Brain microvascular endothelial cell (primary cell): ENCODE results near the gene DDC.

Experiments used
- DNase-seq: peaks from one replicate; pipeline ENCODE4 v3.0.0-alpha.2; 2020
- H3K27ac ChIP-seq: fragments of 250-450 bp; sonication (Bioruptor Pico); 2 replicates; pipeline ENCODE4 v1.5.1; 2020; ENCODE audit warnings: mild to moderate bottlenecking, moderate library complexity
- H3K27me3 ChIP-seq: fragments of 250-450 bp; sonication (Bioruptor Pico); replicated peaks from 2 replicates; pipeline ENCODE4 v1.5.1; 2020; ENCODE audit warnings: mild to moderate bottlenecking
- H3K36me3 ChIP-seq: fragments of 250-450 bp; sonication (Bioruptor Pico); replicated peaks from 2 replicates; pipeline ENCODE4 v1.5.1; 2020; ENCODE audit warnings: mild to moderate bottlenecking
- H3K4me3 ChIP-seq: 2 replicates; pipeline ENCODE4 v1.5.1; 2011; ENCODE audit warnings: low read depth, mild to moderate bottlenecking, control low read depth, low read length, moderate library complexity
- in situ Hi-C: cut with HindIII; loops from 2 replicates; pipeline ENCODE4 v1.10.0; 2017; ENCODE audit warnings: low sequenced_read_pairs, low pct_ligation_motif_present
- TF ChIP-seq, protein P1 (sequence below): IDR thresholded peaks from 2 replicates; pipeline ENCODE4 v1.5.1; 2011; ENCODE audit warnings: low read depth, mild to moderate bottlenecking, moderate library complexity, low read length, control low read depth, inconsistent platforms; ENCODE audit errors: missing control alignments

Gene DDC

DNA sequence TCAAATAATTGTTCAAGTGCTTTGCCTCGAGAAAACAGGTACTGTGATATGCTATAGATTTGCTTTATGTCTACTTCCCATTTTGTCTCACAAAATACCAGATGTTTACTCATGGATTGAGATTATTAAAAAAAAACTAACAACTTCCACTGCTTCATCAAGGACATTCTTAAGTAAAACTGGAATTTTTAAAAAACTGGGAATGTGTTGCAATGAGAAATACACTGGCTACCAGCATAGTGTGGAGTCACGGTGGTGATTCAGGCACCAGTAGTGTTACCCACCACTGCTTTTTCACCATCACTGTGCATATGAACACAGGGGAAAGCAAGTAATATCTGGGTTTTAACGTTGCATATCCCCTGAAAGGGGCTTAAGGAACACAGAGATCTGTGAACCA is 136.3 kb downstream of the DDC start:
- Histone ChIP-seq H3K4me3 (no peak overlapping the region), H3K27me3 (no peaks in the 10 kb centered on the region), H3K27ac (no peak overlapping the region), H3K36me3 (no peaks in the 10 kb centered on the region)
- TF ChIP-seq, protein P1, sequence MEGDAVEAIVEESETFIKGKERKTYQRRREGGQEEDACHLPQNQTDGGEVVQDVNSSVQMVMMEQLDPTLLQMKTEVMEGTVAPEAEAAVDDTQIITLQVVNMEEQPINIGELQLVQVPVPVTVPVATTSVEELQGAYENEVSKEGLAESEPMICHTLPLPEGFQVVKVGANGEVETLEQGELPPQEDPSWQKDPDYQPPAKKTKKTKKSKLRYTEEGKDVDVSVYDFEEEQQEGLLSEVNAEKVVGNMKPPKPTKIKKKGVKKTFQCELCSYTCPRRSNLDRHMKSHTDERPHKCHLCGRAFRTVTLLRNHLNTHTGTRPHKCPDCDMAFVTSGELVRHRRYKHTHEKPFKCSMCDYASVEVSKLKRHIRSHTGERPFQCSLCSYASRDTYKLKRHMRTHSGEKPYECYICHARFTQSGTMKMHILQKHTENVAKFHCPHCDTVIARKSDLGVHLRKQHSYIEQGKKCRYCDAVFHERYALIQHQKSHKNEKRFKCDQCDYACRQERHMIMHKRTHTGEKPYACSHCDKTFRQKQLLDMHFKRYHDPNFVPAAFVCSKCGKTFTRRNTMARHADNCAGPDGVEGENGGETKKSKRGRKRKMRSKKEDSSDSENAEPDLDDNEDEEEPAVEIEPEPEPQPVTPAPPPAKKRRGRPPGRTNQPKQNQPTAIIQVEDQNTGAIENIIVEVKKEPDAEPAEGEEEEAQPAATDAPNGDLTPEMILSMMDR: no peak
- in situ Hi-C loops: no loop called here
- no peak for DNase-seq

GRCh38 chr7:50427518-50427917 is 137.7 kb downstream of the DDC start:
- H3K27ac ChIP-seq: no peak overlapping the region
- TF ChIP-seq, protein P1: no peak
- no peak overlapping the region for H3K4me3 ChIP-seq
- in situ Hi-C loops: no loop called here
- DNase-seq: no peak
- no peaks in the 10 kb centered on the region for H3K36me3 ChIP-seq
- H3K27me3 ChIP-seq: no peaks in the 10 kb centered on the region

GRCh38 chr7:50426280-50427045 is 138.7 kb downstream of the DDC start:
- H3K27ac ChIP-seq: no peak overlapping the region
- H3K36me3 ChIP-seq: no peaks in the 10 kb centered on the region
- in situ Hi-C loops: no loop called here
- H3K4me3 ChIP-seq: no peak overlapping the region
- no peaks in the 10 kb centered on the region for H3K27me3 ChIP-seq
- TF ChIP-seq, protein P1: no peak
- DNase-seq: no peak

DNA sequence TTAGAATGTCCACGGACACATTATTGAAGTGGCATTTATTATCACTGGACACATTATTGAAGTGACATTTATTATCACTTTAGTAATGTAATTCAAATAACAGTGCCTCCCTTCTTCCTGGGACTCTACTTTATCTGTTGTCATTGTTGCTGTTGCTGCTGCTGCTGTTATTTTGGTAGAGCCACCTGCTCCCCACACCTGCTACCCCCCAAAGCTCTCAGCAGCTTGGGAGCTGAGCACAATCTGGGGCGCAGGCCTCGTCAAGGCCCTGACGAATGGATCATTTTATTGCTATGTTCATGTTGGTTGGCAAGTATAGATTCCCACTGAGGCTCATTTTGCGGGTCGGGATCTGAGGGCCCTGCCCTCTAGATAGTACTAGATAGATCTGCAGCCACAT is 139.9 kb downstream of the DDC start:
- H3K36me3 ChIP-seq: no peaks in the 10 kb centered on the region
- no peak overlapping the region for H3K4me3 ChIP-seq
- TF ChIP-seq, protein P1: no peak
- no peak for DNase-seq
- H3K27me3 ChIP-seq: no peaks in the 10 kb centered on the region
- in situ Hi-C loops: no loop called here
- H3K27ac ChIP-seq: no peak overlapping the region

DNA sequence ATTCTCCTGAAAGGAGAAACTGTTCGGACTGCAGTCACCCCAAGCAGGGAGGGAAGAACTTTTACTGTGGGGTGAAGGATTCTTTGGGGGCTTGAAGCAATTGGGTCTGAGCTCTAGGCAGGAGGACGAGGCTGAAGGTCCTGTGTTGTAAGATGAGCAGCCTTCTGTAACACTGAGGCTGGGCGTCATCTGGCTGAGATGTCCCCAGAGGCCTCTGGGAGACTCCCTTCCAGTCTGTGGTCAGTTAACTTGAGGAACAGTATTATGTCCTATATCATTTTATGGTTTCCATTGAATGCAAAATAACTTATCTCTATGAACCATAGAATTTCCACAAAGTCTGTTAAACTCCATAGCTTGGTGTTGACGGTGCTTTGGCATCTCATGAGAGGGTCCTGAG is 141.3 kb downstream of the DDC start:
- Histone ChIP-seq H3K4me3 (no peak overlapping the region), H3K27me3 (no peaks in the 10 kb centered on the region), H3K27ac (no peak overlapping the region), H3K36me3 (no peaks in the 10 kb centered on the region)
- TF ChIP-seq, protein P1: no peak
- DNase-seq: no peak
- in situ Hi-C loops: no loop called here

DNA sequence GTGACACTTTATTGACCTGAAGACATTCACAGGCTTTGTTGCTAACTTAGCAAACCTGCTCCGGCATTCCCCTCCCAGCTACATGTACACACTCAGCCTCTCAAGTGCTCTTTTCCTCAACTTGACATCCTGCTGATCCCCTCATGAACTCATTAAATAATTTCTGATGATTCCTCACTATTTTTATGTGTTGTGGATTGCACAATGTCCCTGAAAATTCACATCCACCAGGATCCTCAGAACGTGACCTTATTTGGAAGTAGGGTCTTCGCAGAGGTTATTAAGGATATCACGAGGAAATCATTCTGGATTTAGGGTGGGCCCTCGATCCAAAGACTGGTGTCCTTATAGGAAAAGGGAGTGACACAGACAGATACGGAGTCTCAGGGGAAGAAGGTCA is 142.3 kb downstream of the DDC start:
- no peak for DNase-seq
- TF ChIP-seq, protein P1: no peak
- no peaks in the 10 kb centered on the region for H3K36me3 ChIP-seq
- H3K27ac ChIP-seq: no peak overlapping the region
- in situ Hi-C loops: no loop called here
- H3K27me3 ChIP-seq: no peaks in the 10 kb centered on the region
- H3K4me3 ChIP-seq: no peak overlapping the region
